GM12878 (cell line): ENCODE results near the gene IPO11. TPM values are rescaled to one million over a fixed set of nuclear protein-coding genes. Genes with fewer than 3 reads are reported as not detected.

Source experiments
- BHLHE40 ChIP-seq, 2 experiments: fragments of 450-650 bp in 1 of 2; IDR thresholded peaks; 2 replicates each; pipeline ENCODE4 v1.6.1; 2011 to 2017; ENCODE audit warnings: low read depth in 2 of 2, borderline replicate concordance in 1 of 2, improper control_type of control experiment in 1 of 2, low read length in 1 of 2, mild to moderate bottlenecking in 1 of 2
- CHD1 ChIP-seq: IDR thresholded peaks from 2 replicates; pipeline ENCODE4 v1.6.1; 2012; ENCODE audit warnings: low read depth, low read length, improper control_type of control experiment
- CUX1 ChIP-seq: IDR thresholded peaks from 2 replicates; pipeline ENCODE4 v1.6.1; 2012; ENCODE audit warnings: improper control_type of control experiment, low read depth, low read length; ENCODE audit not compliant: insufficient replicate concordance
- E2F8 ChIP-seq: fragments of 450-650 bp; IDR thresholded peaks from 2 replicates; pipeline ENCODE4 v1.6.1; 2018; ENCODE audit warnings: mild to moderate bottlenecking, low read depth, moderate library complexity; ENCODE audit not compliant: partially characterized antibody
- ETV6 ChIP-seq, 2 experiments: fragments of 450-650 bp in 1 of 2; IDR thresholded peaks in 1 of 2; conservative IDR thresholded peaks in 1 of 2; 2 replicates each; pipeline ENCODE4 v1.6.1; 2014; ENCODE audit warnings: antibody characterized with exemption in 1 of 2, borderline replicate concordance in 1 of 2, low read depth in 1 of 2, mild to moderate bottlenecking in 1 of 2, moderate library complexity in 1 of 2
- MAX ChIP-seq: IDR thresholded peaks from 2 replicates; pipeline ENCODE4 v1.6.1; 2012; ENCODE audit warnings: low read depth, low read length, improper control_type of control experiment
- NFYB ChIP-seq: IDR thresholded peaks from 2 replicates; pipeline ENCODE4 v1.6.1; 2011; ENCODE audit warnings: low read depth, mild to moderate bottlenecking, low read length, improper control_type of control experiment, moderate library complexity; ENCODE audit not compliant: insufficient read depth
- NR2C2 ChIP-seq: IDR thresholded peaks from 2 replicates; pipeline ENCODE4 v1.6.1; 2011; ENCODE audit warnings: borderline replicate concordance, low read depth; ENCODE audit not compliant: control insufficient read depth, insufficient read length
- PRDM15 ChIP-seq: fragments of 450-650 bp; formaldehyde crosslinking; IDR thresholded peaks from 2 replicates; pipeline ENCODE4 v1.4.0; 2020; ENCODE audit warnings: mild to moderate bottlenecking, moderate library complexity
- SMARCA5 ChIP-seq: fragments of 450-650 bp; IDR thresholded peaks from 2 replicates; pipeline ENCODE4 v1.6.1; 2017; ENCODE audit warnings: mild to moderate bottlenecking
- STAT1 ChIP-seq: fragments of 450-650 bp; conservative IDR thresholded peaks from 2 replicates; pipeline ENCODE4 v1.6.1; 2014; ENCODE audit warnings: antibody characterized with exemption, mild to moderate bottlenecking
- TBL1XR1 ChIP-seq: IDR thresholded peaks from 2 replicates; pipeline ENCODE4 v1.6.1; 2012; ENCODE audit warnings: low read depth, low read length, improper control_type of control experiment
- ZBTB33 ChIP-seq: fragments of 450-650 bp; IDR thresholded peaks from 2 replicates; pipeline ENCODE4 v1.6.1; 2017; ENCODE audit warnings: mild to moderate bottlenecking
- ZSCAN29 ChIP-seq: fragments of 450-650 bp; IDR thresholded peaks from 2 replicates; pipeline ENCODE4 v1.6.1; 2017; ENCODE audit warnings: mild to moderate bottlenecking, moderate library complexity
- polyA plus RNA-seq, 11 experiments: library from polyadenylated mRNA; depleted of rRNA in 4 of 11; unstranded in 6 of 11; stranded (reverse) in 5 of 11; fragments of >200 nt; fragmentation: Nextera tagmentation in 4 of 11; fragmentation: Illumina TruSeq in 1 of 11; extraction: Ambion mirVana in 4 of 11; extraction: Trizol in 1 of 11; gene quantifications; 1 replicate in 1 of 11; 2 replicates in 10 of 11; pipeline versions ENCODE4 v1.2.1 to v1.2.3, GENCODE V29; 2011 to 2016; ENCODE audit warnings: inconsistent platforms in 2 of 11, missing spikeins in 2 of 11, low read depth in 1 of 11
- total RNA-seq, 4 experiments: library from RNA; depleted of rRNA in 3 of 4; stranded (reverse); fragments of >200 nt in 3 of 4; fragmentation: Illumina TruSeq in 1 of 4; extraction: Trizol in 1 of 4; gene quantifications; 2 replicates each; pipeline versions ENCODE4 v1.2.1 to v1.2.3, GENCODE V29; 2013 to 2021

The IPO11 gene
- total and polyA plus RNA-seq, 10 of the 15 experiments (the other 5 are each of a cell fraction or from before 2014, with no cell fraction given) = 14.1 to 49.3 (median 29.8) TPM

GRCh38 chr5:62576570-62577170, 164.1 kb downstream of the IPO11 start (continued):
- TF ChIP-seq CUX1 = no peak
- no peak for TF ChIP-seq NR2C2
- no peak for TF ChIP-seq TBL1XR1
- no peak for TF ChIP-seq PRDM15
- TF ChIP-seq ZBTB33 = no peak
- no peak for TF ChIP-seq BHLHE40 (IDR thresholded peaks at IDR 0.05; ENCODE audit: borderline replicate concordance in 1 of 2, low read depth in 2 of 2, low read length in 1 of 2)
- no peak for TF ChIP-seq STAT1
- no peak for TF ChIP-seq ZSCAN29
- TF ChIP-seq CHD1 = no peak
- no peak for TF ChIP-seq NFYB
- TF ChIP-seq ETV6 (conservative IDR thresholded peaks at IDR 0.05 in 1 of 2, IDR thresholded peaks at IDR 0.05 in 1 of 2; ENCODE audit: borderline replicate concordance in 1 of 2, low read depth in 1 of 2) = no peak
- no peak for TF ChIP-seq MAX
- TF ChIP-seq SMARCA5 = no peak
- no peak for TF ChIP-seq E2F8
